ENCODE data around the gene C14orf119.

GRCh38 chr14:23077962-23078361 lies 17.3 kb upstream of the C14orf119 start:
- TF ChIP-seq POLR2A (IDR thresholded peaks at IDR 0.05), result no peak
- TF ChIP-seq CTCF (IDR thresholded peaks at IDR 0.05), result no peak
